Ovary (tissue), 3 donors: ENCODE measurements around the gene ANAPC1.

Experiments used
- CTCF ChIP-seq, 3 donors: fragments of 450-650 bp in 2 of 3; fragments of 200-600 bp in 1 of 3; IDR thresholded peaks; one replicate each; pipeline versions ENCODE4 v1.5.1 to v1.8.0; 2016 to 2022; ENCODE audit warnings: antibody characterized with exemption in 3 of 3, mild to moderate bottlenecking in 1 of 3
- EP300 ChIP-seq: sonication (generic); formaldehyde crosslinking; IDR thresholded peaks from one replicate; pipeline ENCODE4 v1.6.1; 2017; ENCODE audit warnings: antibody characterized with exemption
- POLR2A ChIP-seq: fragments of 450-650 bp; IDR thresholded peaks from one replicate; pipeline ENCODE4 v1.6.1; 2017; ENCODE audit warnings: antibody characterized with exemption, mild to moderate bottlenecking, moderate library complexity
- donor health status: DM: no; HTN: no; CAD: no.

- no peak for TF ChIP-seq POLR2A
- TF ChIP-seq CTCF (IDR thresholded peaks at IDR 0.05) = no peak
- TF ChIP-seq EP300 = no peak
Observed at GRCh38 chr2:111905990-111906735, 22.2 kb upstream of the ANAPC1 start.
